ENCODE data around the gene GLRX3.

Gene GLRX3

GRCh38 chr10:130128922-130129321 is 7.3 kb upstream of the GLRX3 start:
- Histone ChIP-seq H2AFZ (ENCODE audit: low read length) (no peak overlapping the region), H3K9me3 (replicated peaks in 1 of 2; ENCODE audit: control insufficient read depth in 2 of 2, insufficient read depth in 1 of 2, low read depth in 1 of 2, low read length in 2 of 2) (no peaks in the 10 kb centered on the region), H3K23ac (ENCODE audit: low read depth, low read length, poor library complexity) (no peak overlapping the region), H3K18ac (ENCODE audit: low read length) (peak overlapping the region; percentile 91), H3K4me2 (ENCODE audit: insufficient read depth, low read length, poor library complexity, severe bottlenecking) (no peak overlapping the region), H4K91ac (ENCODE audit: low read depth, low read length, poor library complexity) (no peak overlapping the region), H2BK15ac (ENCODE audit: low read length) (peak overlapping the region; percentile 62), H3K36me3 (replicated peaks in 1 of 2; ENCODE audit: control insufficient read depth in 2 of 2, insufficient read depth in 2 of 2, low read length in 2 of 2) (no peaks in the 10 kb centered on the region), H3K27ac (replicated peaks; ENCODE audit: low read length) (no peak overlapping the region), H4K8ac (ENCODE audit: low read depth, low read length) (peak overlapping the region; percentile 9), H2BK120ac (ENCODE audit: low read depth, low read length) (peak overlapping the region; percentile 67), H3K4ac (ENCODE audit: low read length) (no peak overlapping the region), H3K9ac (ENCODE audit: low read depth, low read length, poor library complexity) (no peak overlapping the region), H3K79me1 (ENCODE audit: low read depth, low read length) (no peaks in the 10 kb centered on the region), H3K14ac (ENCODE audit: low read length) (peak overlapping the region; percentile 31), H2BK5ac (ENCODE audit: low read length) (peak overlapping the region; percentile 97), H2AK5ac (ENCODE audit: low read depth, low read length) (peak overlapping the region; percentile 95), H2BK12ac (ENCODE audit: low read length) (peak overlapping the region; percentile 52), H3K27me3 (ENCODE audit: control insufficient read depth in 3 of 3, insufficient read depth in 3 of 3, low read depth in 1 of 3, low read length in 3 of 3) (peaks cover 0 to 4% (median 2%) of the 10 kb centered on the region in 3 experiments), H3K4me1 (ENCODE audit: control insufficient read depth in 2 of 2, insufficient read depth in 1 of 2, low read depth in 1 of 2, low read length in 2 of 2) (peaks cover 4 to 10% of the 10 kb centered on the region in 2 donors), H3K4me3 (ENCODE audit: low read length in 2 of 2) (no peak overlapping the region)
- DNase-seq (ENCODE audit: low spot score) = no peak
- no CpG with 5 or more reads among the region's 27 CpGs for WGBS, 2 donors (ENCODE audit: extremely low coverage in 2 of 2, insufficient read length in 2 of 2, insufficient replicate concordance in 1 of 2)

- Histone ChIP-seq H2AK5ac (ENCODE audit: low read depth, low read length) (peak overlapping the region; percentile 95), H2BK12ac (ENCODE audit: low read length) (peak overlapping the region; percentile 73), H2BK120ac (ENCODE audit: low read depth, low read length) (no peak overlapping the region), H3K9ac (ENCODE audit: low read depth, low read length, poor library complexity) (no peak overlapping the region), H3K36me3 (replicated peaks in 1 of 2; ENCODE audit: control insufficient read depth in 2 of 2, insufficient read depth in 2 of 2, low read length in 2 of 2) (peaks cover 2 to 29% of the 10 kb centered on the region in 2 donors), H3K14ac (ENCODE audit: low read length) (no peak overlapping the region), H3K79me1 (ENCODE audit: low read depth, low read length) (peaks cover 9% of the 10 kb centered on the region), H3K23ac (ENCODE audit: low read depth, low read length, poor library complexity) (peak overlapping the region; percentile 99), H2BK15ac (ENCODE audit: low read length) (peak overlapping the region; percentile 98), H3K4me2 (ENCODE audit: insufficient read depth, low read length, poor library complexity, severe bottlenecking) (peak overlapping the region; percentile 57), H2BK5ac (ENCODE audit: low read length) (peak overlapping the region; percentile 66), H3K9me3 (replicated peaks in 1 of 2; ENCODE audit: control insufficient read depth in 2 of 2, insufficient read depth in 1 of 2, low read depth in 1 of 2, low read length in 2 of 2) (no peaks in the 10 kb centered on the region), H4K91ac (ENCODE audit: low read depth, low read length, poor library complexity) (no peak overlapping the region), H3K18ac (ENCODE audit: low read length) (peak overlapping the region; percentile 97), H4K8ac (ENCODE audit: low read depth, low read length) (peak overlapping the region; percentile 48), H2AFZ (ENCODE audit: low read length) (peak overlapping the region; percentile 99), H3K4me1 (ENCODE audit: control insufficient read depth in 2 of 2, insufficient read depth in 1 of 2, low read depth in 1 of 2, low read length in 2 of 2) (peaks cover 3 to 12% of the 10 kb centered on the region in 2 donors), H3K27ac (replicated peaks; ENCODE audit: low read length) (no peak overlapping the region), H3K4me3 (ENCODE audit: low read length in 2 of 2) (peak overlapping the region; percentile 73 to 75), H3K4ac (ENCODE audit: low read length) (no peak overlapping the region), H3K27me3 (ENCODE audit: control insufficient read depth in 3 of 3, insufficient read depth in 3 of 3, low read depth in 1 of 3, low read length in 3 of 3) (peaks cover 0 to 3% (median 0%) of the 10 kb centered on the region in 3 experiments)
- DNase-seq (ENCODE audit: low spot score) = no peak
- no CpG with 5 or more reads among the region's 17 CpGs for WGBS, 2 donors (ENCODE audit: extremely low coverage in 2 of 2, insufficient read length in 2 of 2, insufficient replicate concordance in 1 of 2)
These were observed 440 bp upstream of the GLRX3 start for GRCh38 chr10:130135676-130136225.

DNA sequence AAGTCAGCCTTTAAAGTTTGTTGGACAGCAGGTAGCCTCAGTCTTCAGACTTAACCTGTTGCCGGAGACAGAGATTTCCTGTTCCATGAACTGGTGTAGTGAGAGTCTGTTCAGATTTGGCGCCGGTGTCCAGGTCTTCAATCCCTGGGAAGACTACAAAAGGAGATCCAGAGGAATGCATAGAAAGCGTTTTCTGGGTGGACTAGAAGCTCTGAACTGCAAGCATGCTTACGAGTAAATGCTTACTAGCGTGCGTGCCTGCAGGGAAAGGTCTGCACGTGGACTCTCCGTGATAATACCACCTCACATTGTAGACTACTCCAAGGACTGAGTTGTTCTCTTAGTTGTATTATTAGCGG is 878 bp downstream of the GLRX3 start:
- peaks cover 10% of the 10 kb centered on the region for H3K79me1 ChIP-seq (ENCODE audit: low read depth, low read length)
- no peak overlapping the region for H2BK12ac ChIP-seq (ENCODE audit: low read length)
- H3K4me2 ChIP-seq (ENCODE audit: insufficient read depth, low read length, poor library complexity, severe bottlenecking) = peak overlapping the region; percentile 75
- H4K8ac ChIP-seq (ENCODE audit: low read depth, low read length) = no peak overlapping the region
- H2BK5ac ChIP-seq (ENCODE audit: low read length) = no peak overlapping the region
- peaks cover 0 to 3% (median 0%) of the 10 kb centered on the region in 3 experiments for H3K27me3 ChIP-seq (ENCODE audit: control insufficient read depth in 3 of 3, insufficient read depth in 3 of 3, low read depth in 1 of 3, low read length in 3 of 3)
- H3K9me3 ChIP-seq (replicated peaks in 1 of 2; ENCODE audit: control insufficient read depth in 2 of 2, insufficient read depth in 1 of 2, low read depth in 1 of 2, low read length in 2 of 2) = no peaks in the 10 kb centered on the region
- no peak overlapping the region for H3K14ac ChIP-seq (ENCODE audit: low read length)
- no peak overlapping the region for H3K27ac ChIP-seq (replicated peaks; ENCODE audit: low read length)
- peak overlapping the region; percentile 92 for H3K9ac ChIP-seq (ENCODE audit: low read depth, low read length, poor library complexity)
- peak overlapping the region; percentile 99 for H3K23ac ChIP-seq (ENCODE audit: low read depth, low read length, poor library complexity)
- H2BK120ac ChIP-seq (ENCODE audit: low read depth, low read length) = no peak overlapping the region
- H2AK5ac ChIP-seq (ENCODE audit: low read depth, low read length) = peak overlapping the region; percentile 68
- H3K36me3 ChIP-seq (replicated peaks in 1 of 2; ENCODE audit: control insufficient read depth in 2 of 2, insufficient read depth in 2 of 2, low read length in 2 of 2) = peaks cover 3 to 42% of the 10 kb centered on the region in 2 donors
- no peak overlapping the region for H2BK15ac ChIP-seq (ENCODE audit: low read length)
- peak overlapping the region; percentile 80 for H3K18ac ChIP-seq (ENCODE audit: low read length)
- H3K4me1 ChIP-seq (ENCODE audit: control insufficient read depth in 2 of 2, insufficient read depth in 1 of 2, low read depth in 1 of 2, low read length in 2 of 2) = peaks cover 3 to 19% of the 10 kb centered on the region in 2 donors
- peak overlapping the region; percentile 73 to 97 for H3K4me3 ChIP-seq (ENCODE audit: low read length in 2 of 2)
- peak overlapping the region; percentile 99 for H2AFZ ChIP-seq (ENCODE audit: low read length)
- H4K91ac ChIP-seq (ENCODE audit: low read depth, low read length, poor library complexity) = no peak overlapping the region
- DNase-seq (ENCODE audit: low spot score) = peak; percentile 26
- no peak overlapping the region for H3K4ac ChIP-seq (ENCODE audit: low read length)
- no CpG with 5 or more reads among the region's 10 CpGs for WGBS, 2 donors (ENCODE audit: extremely low coverage in 2 of 2, insufficient read length in 2 of 2, insufficient replicate concordance in 1 of 2)

- no peak overlapping the region for H4K8ac ChIP-seq (ENCODE audit: low read depth, low read length)
- H2BK12ac ChIP-seq (ENCODE audit: low read length) = no peak overlapping the region
- DNase-seq (ENCODE audit: low spot score) = no peak
- H4K91ac ChIP-seq (ENCODE audit: low read depth, low read length, poor library complexity) = no peak overlapping the region
- peaks cover 10% of the 10 kb centered on the region for H3K79me1 ChIP-seq (ENCODE audit: low read depth, low read length)
- no peak overlapping the region for H3K23ac ChIP-seq (ENCODE audit: low read depth, low read length, poor library complexity)
- H3K4ac ChIP-seq (ENCODE audit: low read length) = no peak overlapping the region
- peaks cover 0 to 3% (median 0%) of the 10 kb centered on the region in 3 experiments for H3K27me3 ChIP-seq (ENCODE audit: control insufficient read depth in 3 of 3, insufficient read depth in 3 of 3, low read depth in 1 of 3, low read length in 3 of 3)
- no CpG with 5 or more reads among the region's 28 CpGs for WGBS, 2 donors (ENCODE audit: extremely low coverage in 2 of 2, insufficient read length in 2 of 2, insufficient replicate concordance in 1 of 2)
- H2BK120ac ChIP-seq (ENCODE audit: low read depth, low read length) = no peak overlapping the region
- no peak overlapping the region for H2AK5ac ChIP-seq (ENCODE audit: low read depth, low read length)
- H2BK5ac ChIP-seq (ENCODE audit: low read length) = no peak overlapping the region
- H3K4me1 ChIP-seq (ENCODE audit: control insufficient read depth in 2 of 2, insufficient read depth in 1 of 2, low read depth in 1 of 2, low read length in 2 of 2) = peaks cover 3 to 19% of the 10 kb centered on the region in 2 donors
- H3K9me3 ChIP-seq (replicated peaks in 1 of 2; ENCODE audit: control insufficient read depth in 2 of 2, insufficient read depth in 1 of 2, low read depth in 1 of 2, low read length in 2 of 2) = no peaks in the 10 kb centered on the region
- no peak overlapping the region for H3K4me2 ChIP-seq (ENCODE audit: insufficient read depth, low read length, poor library complexity, severe bottlenecking)
- no peak overlapping the region for H2BK15ac ChIP-seq (ENCODE audit: low read length)
- H3K18ac ChIP-seq (ENCODE audit: low read length) = no peak overlapping the region
- no peak overlapping the region for H2AFZ ChIP-seq (ENCODE audit: low read length)
- H3K36me3 ChIP-seq (replicated peaks in 1 of 2; ENCODE audit: control insufficient read depth in 2 of 2, insufficient read depth in 2 of 2, low read length in 2 of 2) = peaks cover 3 to 50% of the 10 kb centered on the region in 2 donors
- peak overlapping the region; percentile 73 to 97 for H3K4me3 ChIP-seq (ENCODE audit: low read length in 2 of 2)
- H3K14ac ChIP-seq (ENCODE audit: low read length) = no peak overlapping the region
- no peak overlapping the region for H3K27ac ChIP-seq (replicated peaks; ENCODE audit: low read length)
- H3K9ac ChIP-seq (ENCODE audit: low read depth, low read length, poor library complexity) = no peak overlapping the region
These were observed 1.7 kb downstream of the GLRX3 start for GRCh38 chr10:130137659-130138478.

All from neuronal stem cell (in vitro differentiated cells).